WTC11 (cell line): ENCODE measurements around the gene KIFC1. TPM values are rescaled to one million over a fixed set of nuclear protein-coding genes. Genes with fewer than 3 reads are reported as not detected.

Source experiments
- ATAC-seq: fragments of 200-7000 bp; cut with Tn5 transposase; 2 replicates; pipeline ENCODE4 v1.10.0; 2021; ENCODE audit warnings: mild to moderate bottlenecking, moderate library complexity
- CTCF ChIA-PET: fragments of 300-600 bp; sonication (Branson Sonifier 250); formaldehyde crosslinking; loops from one replicate; lab custom pipeline; 2021; ENCODE audit warnings: antibody characterized with exemption; lab: Charles Lee
- POLR2A ChIA-PET: fragments of 350-600 bp; sonication (Branson Sonifier 250); formaldehyde crosslinking; loops from one replicate; lab custom pipeline; 2021; ENCODE audit warnings: antibody characterized with exemption; lab: Charles Lee
- DNase-seq: peaks from one replicate; pipeline ENCODE4 v3.0.0; 2021; ENCODE audit warnings: low spot score
- H3K27ac Mint-ChIP-seq: 2 replicates; pipeline ENCODE4 v1.8.0; 2021; ENCODE audit warnings: mixed read lengths
- H3K27me3 Mint-ChIP-seq: 2 replicates; pipeline ENCODE4 v1.8.0; 2021; ENCODE audit warnings: low read depth, mild to moderate bottlenecking, moderate library complexity, mixed read lengths
- H3K36me3 Mint-ChIP-seq: 2 replicates; pipeline ENCODE4 v1.8.0; 2021; ENCODE audit warnings: mixed read lengths
- H3K4me1 Mint-ChIP-seq: 2 replicates; pipeline ENCODE4 v1.8.0; 2022; ENCODE audit warnings: mixed read lengths
- H3K4me3 Mint-ChIP-seq: 2 replicates; pipeline ENCODE4 v1.8.0; 2021; ENCODE audit warnings: mild to moderate bottlenecking, moderate library complexity, mixed read lengths
- H3K9me3 Mint-ChIP-seq: 2 replicates; pipeline ENCODE4 v1.8.0; 2021; ENCODE audit warnings: mixed read lengths
- AFF4 ChIP-seq: sonication (generic); formaldehyde crosslinking; IDR thresholded peaks from 2 replicates; pipeline ENCODE4 v1.8.1; 2023; ENCODE audit warnings: mild to moderate bottlenecking, missing genetic modification reagents, borderline replicate concordance
- ARID4B ChIP-seq: sonication (generic); formaldehyde crosslinking; IDR thresholded peaks from 2 replicates; pipeline ENCODE4 v1.8.0; 2023; ENCODE audit warnings: missing genetic modification reagents, mild to moderate bottlenecking, borderline replicate concordance
- CDX4 ChIP-seq: fragments of 250-450 bp; sonication (Bioruptor Pico); IDR thresholded peaks from 2 replicates; pipeline ENCODE4 v1.9.0; 2021; ENCODE audit warnings: moderate library complexity, mild to moderate bottlenecking, inconsistent platforms, borderline replicate concordance
- CREB1 ChIP-seq: sonication (generic); formaldehyde crosslinking; IDR thresholded peaks from 2 replicates; pipeline ENCODE4 v1.8.0; 2023; ENCODE audit warnings: mild to moderate bottlenecking, missing genetic modification reagents
- ESRRA ChIP-seq: sonication (generic); formaldehyde crosslinking; IDR thresholded peaks from 2 replicates; pipeline ENCODE4 v1.8.1; 2022; ENCODE audit warnings: mild to moderate bottlenecking, missing genetic modification reagents, borderline replicate concordance
- FOXP1 ChIP-seq: sonication (generic); formaldehyde crosslinking; IDR thresholded peaks from 2 replicates; pipeline ENCODE4 v1.8.0; 2022; ENCODE audit warnings: missing genetic modification reagents, mild to moderate bottlenecking, moderate library complexity, borderline replicate concordance
- HMGA2 ChIP-seq: fragments of 250-450 bp; sonication (Bioruptor Pico); IDR thresholded peaks from 2 replicates; pipeline ENCODE4 v1.4.0; 2021; ENCODE audit warnings: mild to moderate bottlenecking, moderate library complexity
- HMGXB4 ChIP-seq: sonication (generic); formaldehyde crosslinking; IDR thresholded peaks from 2 replicates; pipeline ENCODE4 v1.8.1; 2023; ENCODE audit warnings: mild to moderate bottlenecking, moderate library complexity, missing genetic modification reagents
- IRF2 ChIP-seq: sonication (generic); formaldehyde crosslinking; IDR thresholded peaks from 2 replicates; pipeline ENCODE4 v1.8.0; 2022; ENCODE audit warnings: low read depth, missing genetic modification reagents, borderline replicate concordance
- NFYB ChIP-seq: sonication (generic); formaldehyde crosslinking; conservative IDR thresholded peaks from 2 replicates; pipeline ENCODE4 v1.8.0; 2022; ENCODE audit warnings: low read depth, missing genetic modification reagents
- TEAD1 ChIP-seq: sonication (generic); formaldehyde crosslinking; IDR thresholded peaks from 2 replicates; pipeline ENCODE4 v1.8.0; 2022; ENCODE audit warnings: mild to moderate bottlenecking, missing genetic modification reagents
- TP53 ChIP-seq: sonication (generic); formaldehyde crosslinking; IDR thresholded peaks from 2 replicates; pipeline ENCODE4 v1.8.1; 2023; ENCODE audit warnings: mild to moderate bottlenecking, missing genetic modification reagents
- USF2 ChIP-seq: sonication (generic); formaldehyde crosslinking; IDR thresholded peaks from 2 replicates; pipeline ENCODE4 v1.8.1; 2023; ENCODE audit warnings: mild to moderate bottlenecking, missing genetic modification reagents, moderate library complexity
- ZMAT4 ChIP-seq: fragments of 250-450 bp; sonication (Bioruptor Pico); IDR thresholded peaks from 2 replicates; pipeline ENCODE4 v1.9.0; 2021; ENCODE audit warnings: mild to moderate bottlenecking
- ZNF317 ChIP-seq: sonication (generic); formaldehyde crosslinking; IDR thresholded peaks from 2 replicates; pipeline ENCODE4 v1.8.1; 2023; ENCODE audit warnings: low read depth, mild to moderate bottlenecking, moderate library complexity, missing genetic modification reagents, borderline replicate concordance
- ZNF425 ChIP-seq: fragments of 250-450 bp; sonication (Bioruptor Pico); conservative IDR thresholded peaks from 2 replicates; pipeline ENCODE4 v1.9.0; 2021; ENCODE audit warnings: mild to moderate bottlenecking
- total RNA-seq: library from RNA; stranded (reverse); gene quantifications from 3 replicates; pipeline ENCODE4 v1.2.3, GENCODE V29; 2021

The KIFC1 gene
- total RNA-seq, 1 experiment from 2014 or later, result 97.3 TPM

GRCh38 chr6:33373960-33374910 lies 17.4 kb upstream of the KIFC1 start:
- POLR2A ChIA-PET, result interaction anchor here (0.7 kb wide), 1 partner anchor 262 kb away, joined by 3 read pairs; no protein-coding TSS in a partner anchor
- no peak for TF ChIP-seq ZNF425 (CRISPR knock-in tag)
- no peak for TF ChIP-seq HMGXB4 (CRISPR knock-in tag)
- no peak for TF ChIP-seq ZNF317 (CRISPR knock-in tag)
- no peak for TF ChIP-seq AFF4
- TF ChIP-seq CREB1, result no peak
- TF ChIP-seq NFYB, result no peak
- TF ChIP-seq HMGA2, result no peak
- no peak for TF ChIP-seq TP53 (CRISPR knock-in tag)
- no peak for TF ChIP-seq FOXP1 (CRISPR knock-in tag)
- TF ChIP-seq ZMAT4 (CRISPR knock-in tag), result no peak
- TF ChIP-seq TEAD1 (CRISPR knock-in tag), result no peak
- no peak for TF ChIP-seq ARID4B (CRISPR knock-in tag)
- no peak for TF ChIP-seq CDX4
- TF ChIP-seq ESRRA, result no peak
- TF ChIP-seq USF2, result no peak
- TF ChIP-seq IRF2 (CRISPR knock-in tag), result no peak
- TF ChIP-seq, all 79 proteins: peak for 0
- Mint-ChIP-seq H3K27me3 (no peaks in the 10 kb centered on the region), H3K36me3 (no peaks in the 10 kb centered on the region), H3K9me3 (no peaks in the 10 kb centered on the region), H3K4me1 (peaks cover 34% of the 10 kb centered on the region), H3K4me3 (no peak overlapping the region), H3K27ac (peak overlapping the region; percentile 14)
- ATAC-seq (no peak), DNase-seq (no peak)
- CTCF ChIA-PET, result interaction anchor here (0.6 to 2.4 kb wide), 6 partner anchors 9 to 733 kb away, joined by 3 to 10 read pairs (median 3); partner anchors contain the start of gene CUTA
